T-helper 1 cell treated with Interleukin-12 subunit alpha and Interleukin-12 subunit beta and Interleukin-4 antibody, amounts not matched to agents 30 ng/mL and 1 ng/mL, for 36 hours (primary cell): ENCODE results near the gene PFKFB2. TPM values are rescaled to one million over a fixed set of nuclear protein-coding genes. Genes with fewer than 3 reads are reported as not detected.

Experiments
- intact Hi-C: fragments of 100-400 bp; cut with micrococcal nuclease; formaldehyde crosslinking; loops from one replicate; pipeline ENCODE4 v1.15.1; 2024
- total RNA-seq: library from RNA; stranded (reverse); gene quantifications from 2 replicates; pipeline ENCODE4 v1.2.3, GENCODE V29; 2022

The PFKFB2 gene
- total RNA-seq, 1 donor from 2014 or later, result 5.0 TPM

DNA sequence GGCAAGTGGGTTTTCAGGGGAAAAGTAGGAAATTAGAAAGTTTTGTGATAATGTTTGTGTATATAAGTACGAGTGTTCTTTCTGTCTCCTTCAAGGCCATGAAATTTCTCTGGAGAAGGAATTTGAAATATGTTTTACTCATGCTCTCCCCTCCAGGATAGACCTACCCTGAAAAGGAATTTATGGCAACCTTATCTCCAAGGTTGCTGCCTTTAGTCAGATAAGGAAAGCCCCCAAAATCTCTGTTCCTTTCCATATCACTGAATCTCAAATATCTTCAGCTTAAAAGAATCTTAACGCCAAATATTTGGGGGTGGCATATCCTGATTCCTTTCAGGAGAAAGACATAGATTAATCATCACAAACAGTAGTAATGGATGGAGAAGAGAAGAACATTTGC, 35.1 kb downstream of the PFKFB2 start:
- intact Hi-C loops, result no loop called here

DNA sequence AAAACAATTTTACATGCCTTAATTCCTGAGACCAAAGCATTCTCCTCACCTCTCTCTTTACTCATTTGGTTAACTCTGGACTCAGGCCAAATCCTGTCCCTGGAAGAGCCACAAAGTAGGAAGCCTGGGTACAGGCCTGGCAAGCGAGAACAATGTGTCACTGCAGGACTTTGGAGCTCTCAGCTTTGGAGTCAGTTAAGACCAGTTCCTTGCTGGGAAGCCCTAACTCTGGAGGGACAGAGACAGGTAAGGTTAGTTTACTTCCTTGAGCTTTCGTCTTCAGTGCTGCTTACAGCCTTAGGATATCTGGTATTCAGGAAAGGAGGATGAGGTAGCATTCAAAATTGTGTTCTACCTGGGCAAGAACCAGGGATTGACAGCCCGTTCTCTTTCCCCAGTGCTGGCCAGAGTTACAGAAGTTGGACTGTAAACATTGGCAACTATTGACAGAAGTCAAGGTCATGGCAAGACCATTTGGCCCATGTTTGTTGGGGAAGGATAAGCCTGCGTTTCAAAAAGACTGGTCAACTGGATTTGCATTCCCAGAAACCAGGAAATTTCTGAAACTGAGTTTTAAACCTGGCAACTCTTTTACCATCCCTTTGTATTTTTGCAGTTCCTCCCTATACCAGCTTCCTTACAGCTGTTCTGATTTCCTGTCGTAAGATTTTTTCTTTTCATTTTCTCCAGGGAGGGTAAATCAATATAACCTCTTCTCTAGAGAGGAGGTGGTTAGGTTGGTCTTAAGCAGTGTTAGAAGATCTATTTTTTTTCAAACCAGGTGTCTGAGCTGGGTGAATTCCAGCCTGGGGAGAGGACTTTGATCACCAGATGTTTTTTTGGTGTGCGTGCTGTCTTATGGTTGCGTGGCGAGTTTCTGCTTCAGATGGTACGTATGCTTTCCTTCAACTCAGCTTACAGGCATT, 35.9 kb downstream of the PFKFB2 start, which contains the start of gene C4BPB:
C4BPB (plus strand) TSS at position 160 of the 926 bp plus-strand sequence; CDS start at position 832, 672 bp downstream.
- intact Hi-C loops, result loop anchor here (1.0 kb wide), 2 partner anchors 9 to 39 kb away; no protein-coding TSS in a partner anchor

DNA sequence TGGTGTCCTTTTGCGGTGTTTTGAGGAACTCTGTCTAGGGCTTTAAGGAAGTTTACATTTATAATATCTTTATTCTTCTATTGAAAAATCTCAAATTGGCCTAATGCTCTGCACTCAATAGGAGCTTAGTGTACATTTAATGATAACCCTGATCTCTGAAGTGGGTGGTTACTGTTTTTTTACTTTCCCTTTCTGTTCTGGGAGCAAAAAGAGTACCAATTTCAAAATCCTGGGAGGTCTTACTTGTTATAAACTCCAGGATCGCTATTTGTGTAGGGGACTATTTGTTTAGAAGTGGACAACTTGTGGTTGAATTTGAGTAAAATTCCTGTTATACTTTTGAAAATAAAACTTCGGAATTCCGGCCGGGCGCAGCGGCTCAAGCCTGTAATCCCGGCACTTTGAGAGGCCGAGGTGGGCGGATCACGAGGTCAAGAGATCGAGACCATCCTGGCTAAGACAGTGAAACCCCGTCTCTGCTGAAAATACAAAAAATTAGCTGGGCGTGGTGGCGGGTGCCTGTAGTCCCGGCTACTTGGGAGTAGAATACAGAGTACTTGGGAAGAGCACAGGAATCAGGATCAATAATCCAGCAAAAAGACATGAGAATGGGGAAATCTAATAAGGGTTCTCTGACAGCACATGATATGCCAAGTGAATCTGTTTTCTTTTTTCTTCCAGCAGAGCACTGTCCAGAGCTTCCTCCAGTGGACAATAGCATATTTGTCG, 36.7 kb downstream of the PFKFB2 start:
- intact Hi-C loops, result loop anchor here (1.0 kb wide), 2 partner anchors 9 to 39 kb away; no protein-coding TSS in a partner anchor

DNA sequence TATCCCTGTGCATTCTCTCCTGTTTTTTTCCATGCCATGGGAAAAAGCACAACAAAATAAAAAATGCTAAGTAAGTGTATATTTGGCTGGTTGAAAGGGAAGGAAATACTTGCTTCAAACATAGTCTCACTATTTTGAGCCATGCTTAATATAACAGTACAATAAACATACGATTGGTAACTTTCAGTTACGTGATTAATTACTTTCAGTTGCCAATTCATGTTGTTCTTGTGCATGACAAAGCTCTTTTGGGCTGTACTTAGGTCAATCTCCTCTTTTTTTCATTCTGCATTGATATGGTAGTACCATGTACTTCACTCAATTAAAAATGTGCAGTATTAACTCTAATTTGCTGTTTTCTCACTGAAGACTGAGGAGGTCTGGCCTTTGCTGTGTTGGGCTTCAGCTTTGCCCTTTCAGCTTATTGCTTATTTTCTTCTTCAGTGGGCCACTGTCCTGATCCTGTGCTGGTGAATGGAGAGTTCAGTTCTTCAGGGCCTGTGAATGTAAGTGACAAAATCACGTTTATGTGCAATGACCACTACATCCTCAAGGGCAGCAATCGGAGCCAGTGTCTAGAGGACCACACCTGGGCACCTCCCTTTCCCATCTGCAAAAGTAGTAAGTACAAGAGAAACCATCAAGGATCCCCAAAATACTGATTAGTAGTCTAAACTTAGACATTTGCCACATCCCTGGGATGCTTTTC, 38.3 kb downstream of the PFKFB2 start:
- intact Hi-C loops, result no loop called here

DNA sequence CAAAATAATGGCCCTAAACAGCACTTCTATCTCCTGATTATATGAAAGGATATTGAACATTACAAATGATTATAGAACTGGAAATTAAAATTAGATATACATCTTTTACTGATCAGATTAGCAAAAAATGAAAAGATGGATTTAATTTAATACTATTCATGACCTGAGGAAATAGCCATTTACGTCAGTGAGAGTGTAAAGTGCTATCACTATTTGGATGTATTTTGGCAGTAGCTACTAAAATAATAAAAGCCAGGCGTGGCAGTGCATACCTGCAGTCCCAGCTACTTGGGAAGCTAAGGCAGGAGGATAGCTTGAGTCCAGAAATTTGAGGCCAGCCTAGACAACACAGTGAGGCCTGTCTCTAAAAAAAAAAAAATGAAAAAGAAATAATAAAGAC, 40.9 kb downstream of the PFKFB2 start:
- intact Hi-C loops, result no loop called here

DNA sequence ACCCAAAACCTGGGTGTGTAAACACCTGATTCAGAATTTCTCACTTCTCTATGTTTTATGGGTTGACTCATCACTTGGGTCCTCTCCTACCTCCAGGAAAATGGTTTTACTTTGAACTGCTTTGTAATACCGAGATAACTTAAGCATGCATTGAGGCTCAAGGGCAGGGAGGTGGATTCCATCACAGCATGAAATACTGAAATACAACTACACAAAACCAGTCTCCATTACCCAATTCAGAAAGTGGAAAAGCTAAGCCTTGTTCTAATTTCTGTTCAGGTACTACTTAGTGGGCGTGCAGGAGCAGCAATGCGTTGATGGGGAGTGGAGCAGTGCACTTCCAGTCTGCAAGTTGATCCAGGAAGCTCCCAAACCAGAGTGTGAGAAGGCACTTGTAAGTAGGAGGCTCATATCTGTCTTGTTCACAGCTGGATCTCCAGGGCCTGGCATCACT, 44.8 kb downstream of the PFKFB2 start:
- intact Hi-C loops, result loop anchor here (1.0 kb wide), 2 partner anchors 9 to 223 kb away; partner anchors contain the start of gene CD55

DNA sequence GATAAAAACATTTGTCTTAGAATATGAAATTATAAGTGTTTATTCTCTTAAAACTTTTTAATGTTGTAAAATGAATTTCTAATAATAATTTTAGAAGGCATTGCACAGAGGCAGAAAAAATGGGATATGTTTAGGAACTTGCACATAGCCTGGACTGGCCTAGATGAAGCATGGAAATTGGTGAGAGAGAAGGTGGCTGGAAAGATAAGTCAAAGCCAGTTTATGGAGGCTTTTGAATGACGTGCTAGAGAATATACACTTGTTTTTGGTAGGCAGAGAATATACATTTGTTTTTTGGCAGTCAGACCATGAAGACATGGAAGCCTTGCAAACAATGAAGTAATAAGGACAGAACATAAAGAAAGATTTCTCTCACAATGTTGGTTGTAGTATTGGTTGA, 48.6 kb downstream of the PFKFB2 start:
- intact Hi-C loops, result no loop called here

DNA sequence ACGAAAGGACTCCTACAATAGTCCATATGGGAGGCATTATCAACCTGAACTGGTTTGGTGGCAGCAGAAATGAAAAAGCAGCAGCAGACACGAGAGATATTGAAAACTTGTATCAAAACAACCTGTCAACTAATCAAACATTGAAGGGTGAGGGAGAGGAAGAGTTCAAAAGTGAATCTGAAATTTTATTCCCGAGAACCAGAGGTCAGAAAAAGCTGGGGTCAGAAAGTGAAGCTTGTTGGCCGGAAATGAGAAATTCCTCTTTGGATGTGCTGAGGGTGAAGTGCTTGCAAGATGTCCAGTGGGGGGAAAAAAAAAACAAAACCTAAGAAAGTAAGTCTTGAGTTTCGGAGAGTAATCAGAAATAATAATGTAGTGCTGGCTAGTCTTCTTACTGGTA, 49.1 kb downstream of the PFKFB2 start:
- intact Hi-C loops, result no loop called here

DNA sequence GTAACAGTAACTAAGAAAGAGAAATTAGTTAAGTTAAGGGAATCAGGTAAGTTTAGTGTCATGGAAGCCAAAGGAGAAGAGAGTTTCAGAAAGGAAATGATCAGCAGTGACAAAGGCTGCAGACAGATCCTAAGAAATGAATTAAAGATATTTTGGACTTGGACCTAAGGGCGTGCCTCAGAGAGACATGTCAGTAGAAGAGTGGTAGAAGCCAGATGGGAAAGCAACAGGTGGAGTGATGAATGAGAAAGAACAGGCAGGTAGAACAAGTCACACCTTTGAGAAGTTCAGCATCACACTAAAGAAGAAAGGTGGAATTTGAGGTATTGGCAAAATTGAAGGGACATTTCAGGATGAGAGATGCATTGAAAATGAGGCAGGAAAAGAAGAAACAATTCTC, 49.6 kb downstream of the PFKFB2 start:
- intact Hi-C loops, result no loop called here

DNA sequence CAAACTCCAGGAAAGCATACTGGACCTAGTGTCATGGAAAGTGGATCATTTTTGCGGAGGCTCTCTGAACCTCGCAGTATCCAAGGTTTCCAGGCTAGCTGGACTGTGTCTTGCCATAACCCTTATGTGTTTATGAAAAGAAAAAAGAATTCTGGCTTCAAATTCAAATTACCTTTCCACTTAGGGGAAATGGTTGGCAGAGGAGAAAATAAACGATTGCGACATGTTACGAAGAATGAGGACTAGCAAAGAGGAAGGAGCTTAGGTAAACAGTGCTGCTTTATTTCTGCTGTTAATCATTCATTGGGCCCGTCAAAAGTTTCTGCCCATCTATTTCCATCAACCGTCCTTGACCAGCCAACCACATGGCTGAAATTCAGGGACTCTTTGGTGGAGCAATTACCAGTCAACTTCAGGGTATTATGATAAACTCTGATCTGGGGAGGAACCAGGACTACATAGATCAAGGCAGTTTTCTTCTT, 50.9 kb downstream of the PFKFB2 start, which contains the start of gene C4BPA:
C4BPA (plus strand) TSS at position 342 of the 482 bp plus-strand sequence. CDS start 8,793 bp downstream, outside the sequence.
- intact Hi-C loops, result no loop called here

DNA sequence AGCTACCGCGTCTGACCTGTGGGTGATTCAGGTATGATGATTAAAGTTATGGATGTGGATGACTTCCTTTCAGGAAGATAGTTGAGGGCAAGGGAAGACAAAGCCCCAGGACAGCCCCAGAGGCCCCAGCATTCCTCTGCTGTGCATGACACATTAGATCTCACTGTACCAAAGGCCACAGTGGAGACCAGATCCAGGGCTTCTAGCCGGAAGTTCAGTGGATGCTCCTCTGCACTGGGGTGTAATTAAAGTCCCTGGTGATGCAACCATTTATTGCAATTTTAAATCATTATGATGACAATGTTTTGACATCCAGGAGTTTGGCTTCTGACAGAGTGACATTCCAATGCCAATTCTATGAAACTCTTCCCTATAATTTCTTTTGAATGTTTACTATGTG, 55.9 kb downstream of the PFKFB2 start:
- intact Hi-C loops, result no loop called here

DNA sequence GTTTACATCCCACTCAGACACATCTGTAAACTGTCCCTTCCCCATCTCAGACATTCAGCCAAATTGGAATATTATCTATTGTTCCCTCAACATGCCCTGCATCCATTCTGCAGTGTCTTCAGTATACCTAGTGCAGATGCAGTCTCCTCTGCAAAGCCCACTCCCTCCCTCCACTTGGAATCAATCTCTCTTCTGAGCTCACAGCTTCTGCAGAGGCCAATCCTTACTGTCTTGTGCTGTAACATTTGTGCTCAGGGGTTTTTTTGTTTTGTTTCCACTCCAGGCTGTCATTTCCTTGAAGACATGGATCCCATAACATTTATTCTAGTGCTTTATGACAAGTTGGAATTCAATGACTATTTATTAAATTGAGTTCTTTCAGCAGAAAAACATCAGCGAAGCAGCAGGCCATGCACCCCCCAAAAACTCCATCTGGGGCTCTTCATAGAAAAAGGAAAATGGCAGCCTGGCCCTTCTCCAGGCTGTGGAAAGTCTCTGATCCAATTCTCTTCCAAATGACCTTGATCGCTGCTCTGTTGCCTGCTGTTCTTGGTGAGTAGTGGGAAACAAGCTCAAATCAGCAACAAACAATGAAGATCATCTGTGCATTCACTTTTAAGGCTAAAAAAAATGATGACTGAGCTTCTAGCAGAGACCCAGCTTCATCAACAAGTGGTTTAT, 59.7 kb downstream of the PFKFB2 start:
- intact Hi-C loops, result no loop called here

DNA sequence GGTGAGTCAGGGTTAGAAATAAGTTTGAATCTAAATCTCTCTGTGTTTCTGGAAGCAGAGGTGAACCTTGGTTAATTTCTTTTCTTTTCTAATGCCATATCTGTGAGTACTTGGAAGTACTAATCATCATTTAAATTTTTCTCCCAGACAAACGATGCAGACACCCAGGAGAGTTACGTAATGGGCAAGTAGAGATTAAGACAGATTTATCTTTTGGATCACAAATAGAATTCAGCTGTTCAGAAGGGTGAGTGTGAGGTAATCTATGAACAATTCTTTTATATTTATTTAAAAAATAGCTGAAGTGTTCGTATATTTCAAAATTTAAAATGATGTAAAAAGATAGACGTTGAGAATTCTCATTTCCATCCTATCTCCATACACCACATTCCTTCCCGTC, 62.2 kb downstream of the PFKFB2 start:
- intact Hi-C loops, result no loop called here

DNA sequence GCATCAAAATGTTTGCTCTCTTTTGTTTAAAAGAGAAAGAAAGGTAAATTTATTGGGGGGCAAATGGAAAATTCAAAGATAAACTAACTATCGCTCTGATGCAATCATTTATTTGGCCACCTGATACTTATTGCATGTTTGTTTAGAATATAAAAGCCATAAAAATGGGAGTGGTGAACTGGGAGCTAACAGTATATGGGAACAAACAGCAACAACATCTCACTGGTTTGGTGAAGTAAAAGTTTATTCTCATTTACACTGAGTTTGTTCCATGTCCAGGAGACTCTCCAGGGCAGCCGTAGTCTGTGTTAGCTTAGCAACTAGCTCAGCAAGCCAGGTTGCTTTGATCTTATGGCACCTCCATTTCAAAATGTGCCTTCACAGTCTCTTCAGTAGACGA, 71.3 kb downstream of the PFKFB2 start:
- intact Hi-C loops, result no loop called here

DNA sequence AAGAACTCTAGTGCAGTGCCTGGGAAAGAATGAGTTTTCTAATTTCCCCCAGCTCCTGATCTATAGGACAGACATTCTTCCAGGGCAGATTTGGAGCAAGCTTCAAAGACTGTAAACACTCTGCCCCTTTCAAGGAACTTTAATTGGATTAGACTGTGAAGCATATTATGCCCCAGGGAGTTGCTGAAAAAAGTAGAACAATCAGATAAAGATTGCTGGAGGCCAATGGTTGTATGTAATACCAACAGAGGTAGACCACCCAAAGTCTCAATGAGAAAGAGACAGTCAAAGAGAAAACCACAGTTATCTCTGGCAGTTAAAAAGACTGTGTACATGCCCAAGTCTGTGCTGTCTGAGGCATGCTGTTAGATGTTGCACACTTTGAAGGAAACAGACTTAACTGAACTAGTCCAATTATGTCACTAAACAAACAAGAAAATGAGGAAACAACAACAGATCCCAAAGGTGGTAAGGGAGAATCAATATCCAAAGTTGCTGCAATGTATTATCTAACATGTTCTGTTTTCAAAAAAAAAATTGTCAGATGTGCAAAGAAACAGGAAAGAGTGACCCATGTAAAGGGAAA, 75.4 kb downstream of the PFKFB2 start:
- intact Hi-C loops, result no loop called here

DNA sequence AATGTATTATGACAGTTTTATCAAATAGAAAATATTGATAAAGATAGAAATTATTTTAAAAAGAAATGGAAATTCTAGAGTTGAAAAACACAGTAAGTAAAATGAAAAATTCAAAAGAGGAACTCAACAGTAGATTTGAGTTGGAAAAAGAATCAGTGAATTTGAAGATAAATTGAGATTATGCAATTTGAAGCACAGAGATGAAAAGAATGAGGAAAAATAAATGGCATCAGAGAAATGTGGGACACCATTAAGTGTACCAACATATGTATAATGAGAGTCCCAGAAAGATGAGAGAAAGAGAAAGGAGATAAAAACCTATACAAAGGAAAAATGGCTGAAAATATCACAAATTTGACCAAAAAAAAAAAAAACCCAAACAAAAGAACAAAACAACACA, 76.0 kb downstream of the PFKFB2 start:
- intact Hi-C loops, result no loop called here
